Natural killer cell (primary cell): ENCODE data around the gene UGDH. TPM values are rescaled to one million over a fixed set of nuclear protein-coding genes. Genes with fewer than 3 reads are reported as not detected.
"Not testable (repeated sequence)": the region's sequence is repeated elsewhere in the genome, so short reads cannot be mapped to it uniquely, and the experiment has no call there.

Experiments used
- ATAC-seq, 3 donors: fragments of 150-1000 bp in 2 of 3; fragments of 200-7000 bp in 1 of 3; cut with Tn5 transposase; 1 replicate in 1 of 3; 2 replicates in 2 of 3; pipeline ENCODE4 v1.10.0; 2021; ENCODE audit warnings: mild to moderate bottlenecking in 2 of 3, moderate library complexity in 2 of 3
- DNase-seq, 2 donors: peaks; one replicate each; pipeline versions ENCODE4 v3.0.0 to v3.0.0-alpha.2; 2013 to 2021; ENCODE audit warnings: mixed read lengths in 1 of 2
- H3K27ac ChIP-seq: one replicate; pipeline ENCODE4 v1.5.1; 2013; ENCODE audit warnings: mild to moderate bottlenecking, low read length
- H3K27me3 ChIP-seq: one replicate; pipeline ENCODE4 v1.6.1; 2013; ENCODE audit warnings: low read length; ENCODE audit not compliant: control insufficient read depth, insufficient read depth
- H3K36me3 ChIP-seq: one replicate; pipeline ENCODE4 v1.6.1; 2013; ENCODE audit warnings: low read length; ENCODE audit not compliant: control insufficient read depth, insufficient read depth
- H3K4me1 ChIP-seq: one replicate; pipeline ENCODE4 v1.6.1; 2013; ENCODE audit warnings: low read length; ENCODE audit not compliant: control insufficient read depth, insufficient read depth
- H3K4me3 ChIP-seq: one replicate; pipeline ENCODE4 v1.5.1; 2013; ENCODE audit warnings: low read length
- H3K9me3 ChIP-seq: one replicate; pipeline ENCODE4 v1.6.1; 2013; ENCODE audit warnings: low read length; ENCODE audit not compliant: control insufficient read depth, insufficient read depth
- H3K27ac Mint-ChIP-seq, 2 donors: one replicate each; pipeline ENCODE4 v1.8.0; 2022; ENCODE audit warnings: mild to moderate bottlenecking in 2 of 2, mixed read lengths in 2 of 2, moderate library complexity in 1 of 2
- H3K27me3 Mint-ChIP-seq, 2 donors: one replicate each; pipeline ENCODE4 v1.8.0; 2022; ENCODE audit warnings: low read depth in 2 of 2, mixed read lengths in 2 of 2
- H3K36me3 Mint-ChIP-seq: one replicate; pipeline ENCODE4 v1.8.0; 2022; ENCODE audit warnings: mixed read lengths
- H3K4me1 Mint-ChIP-seq, 2 donors: one replicate each; pipeline ENCODE4 v1.8.0; 2022; ENCODE audit warnings: mixed read lengths in 2 of 2
- H3K4me3 Mint-ChIP-seq: one replicate; pipeline ENCODE4 v1.8.0; 2022; ENCODE audit warnings: mild to moderate bottlenecking, moderate library complexity, mixed read lengths
- H3K9me3 Mint-ChIP-seq, 2 donors: one replicate each; pipeline ENCODE4 v1.8.0; 2022; ENCODE audit warnings: mixed read lengths in 2 of 2
- CTCF ChIP-seq: fragments of 200-600 bp; IDR thresholded peaks from one replicate; pipeline ENCODE4 v1.8.0; 2022; ENCODE audit warnings: antibody characterized with exemption
- WGBS: methylation state at CpG from one replicate; pipeline ENCODE4 v1.1.7; 2013; ENCODE audit warnings: missing lambda C conversion rate; ENCODE audit not compliant: insufficient coverage; 5-methylcytosine and 5-hydroxymethylcytosine counted together
- intact Hi-C: fragments of 100-400 bp; cut with micrococcal nuclease; formaldehyde crosslinking; loops from one replicate; pipeline ENCODE4 v1.14.2; 2022
- total RNA-seq, 4 donors: library from RNA; stranded (reverse); fragments of 120-200 nt in 1 of 4; gene quantifications; one replicate each; pipeline versions ENCODE4 v1.2.3 to v1.2.4, GENCODE V29; 2013 to 2022

Gene UGDH
- total RNA-seq, 3 donors from 2014 or later (not counting 1 experiment from before 2014, with no cell fraction given), result 12.2 to 14.8 (median 13.6) TPM

GRCh38 chr4:39516407-39516966 lies 10.8 kb downstream of the UGDH start:
- Histone ChIP-seq H3K27ac (no peak overlapping the region), H3K9me3 (no peaks in the 10 kb centered on the region), H3K36me3 (peaks cover 20% of the 10 kb centered on the region), H3K4me1 (no peaks in the 10 kb centered on the region), H3K27me3 (no peaks in the 10 kb centered on the region), H3K4me3 (no peak overlapping the region)
- no peak for TF ChIP-seq CTCF
- H3K4me1 Mint-ChIP-seq, result no peaks in the 10 kb centered on the region
- H3K27me3 Mint-ChIP-seq, result no peaks in the 10 kb centered on the region
- no peaks in the 10 kb centered on the region for H3K9me3 Mint-ChIP-seq
- DNase-seq (no peak), ATAC-seq (no peak)
- intact Hi-C loops, result no loop called here
- no peak overlapping the region for H3K4me3 Mint-ChIP-seq
- no CpG with 5 or more reads among the region's 2 CpGs for WGBS
- H3K27ac Mint-ChIP-seq, result no peak overlapping the region
- H3K36me3 Mint-ChIP-seq, result no peaks in the 10 kb centered on the region

- H3K4me3 Mint-ChIP-seq, H3K4me1 Mint-ChIP-seq, H3K9me3 Mint-ChIP-seq, H3K27me3 Mint-ChIP-seq, intact Hi-C loops, ATAC-seq, H3K9me3 ChIP-seq, H3K27ac Mint-ChIP-seq, H3K4me3 ChIP-seq, DNase-seq, H3K27ac ChIP-seq, H3K4me1 ChIP-seq, H3K36me3 Mint-ChIP-seq, H3K27me3 ChIP-seq: not testable (repeated sequence)
- H3K36me3 ChIP-seq, result peaks cover 23% of the 10 kb centered on the region
- WGBS, result 99% methylated on average over 14 of the region's 14 CpGs
These were observed 11.4 kb downstream of the UGDH start for GRCh38 chr4:39515669-39516401.

GRCh38 chr4:39514888-39515401 lies 12.3 kb downstream of the UGDH start:
- H3K27me3 Mint-ChIP-seq, result no peaks in the 10 kb centered on the region
- H3K9me3 Mint-ChIP-seq, result no peaks in the 10 kb centered on the region
- no peak overlapping the region for H3K27ac ChIP-seq
- intact Hi-C loops, result no loop called here
- no peaks in the 10 kb centered on the region for H3K4me1 ChIP-seq
- no peaks in the 10 kb centered on the region for H3K9me3 ChIP-seq
- H3K4me3 ChIP-seq, result no peak overlapping the region
- ATAC-seq, result no peak
- no peak for DNase-seq
- peaks cover 30% of the 10 kb centered on the region for H3K36me3 ChIP-seq
- TF ChIP-seq CTCF, result no peak
- 100% methylated on average over 2 of the region's 4 CpGs for WGBS
- H3K27ac Mint-ChIP-seq, result no peak overlapping the region
- H3K4me3 Mint-ChIP-seq, result no peak overlapping the region
- H3K36me3 Mint-ChIP-seq, result no peaks in the 10 kb centered on the region
- H3K27me3 ChIP-seq, result no peaks in the 10 kb centered on the region
- no peaks in the 10 kb centered on the region for H3K4me1 Mint-ChIP-seq

- 100% methylated on average over 1 of the region's 1 CpG for WGBS
- H3K27me3 Mint-ChIP-seq, result not testable (repeated sequence)
These were observed 13.0 kb downstream of the UGDH start for GRCh38 chr4:39514266-39514665.

More at GRCh38 chr4:39514266-39514665, 13.0 kb downstream of the UGDH start:
- H3K4me1 Mint-ChIP-seq, ATAC-seq, H3K4me1 ChIP-seq, intact Hi-C loops, H3K4me3 ChIP-seq, H3K27ac Mint-ChIP-seq, H3K36me3 Mint-ChIP-seq, H3K27me3 ChIP-seq, DNase-seq, H3K9me3 ChIP-seq, H3K4me3 Mint-ChIP-seq, H3K27ac ChIP-seq, H3K9me3 Mint-ChIP-seq: not testable (repeated sequence)
- peaks cover 32% of the 10 kb centered on the region for H3K36me3 ChIP-seq
